K562 (cell line): Measurements from ENCODE around the gene C1orf122. TPM values are rescaled to one million over a fixed set of nuclear protein-coding genes. Genes with fewer than 3 reads are reported as not detected.

Source experiments
- ATAC-seq: fragments of 200-7000 bp; cut with Tn5 transposase; 3 replicates; pipeline ENCODE4 v1.9.1; 2020; ENCODE audit warnings: moderate library complexity
- BruUV-seq: library from RNA; stranded (reverse); fragments of 400-500 nt; replicated peaks from 2 replicates; lab custom pipeline; 2021; lab: Mats Ljungman, UMichigan
- CTCF ChIA-PET: fragments of 300-600 bp; formaldehyde crosslinking; extraction: SDS; loops from one replicate; lab custom pipeline; 2021; ENCODE audit warnings: low intra/inter-chr PET ratio; lab: Yijun Ruan, JAX
- POLR2A ChIA-PET: fragments of 300-600, 350-650 bp; sonication (Branson Sonifier 250); formaldehyde crosslinking; extraction: SDS; loops from one replicate; lab custom pipeline; 2021; ENCODE audit warnings: antibody characterized with exemption, inconsistent platforms; lab: Yijun Ruan, JAX
- DNase-seq, 4 experiments: peaks; one replicate each; pipeline versions ENCODE4 v3.0.0 to v3.0.0-alpha.2; 2011 to 2018; ENCODE audit warnings: low spot score in 3 of 4, mixed read lengths in 3 of 4; ENCODE audit errors: extremely low read depth in 1 of 4
- FAIRE-seq: peaks from 2 replicates; lab custom pipeline; 2011; peaks lifted over from hg19 to GRCh38; lab: Jason Lieb, UNC
- H2AFZ ChIP-seq: 2 replicates; pipeline ENCODE4 v1.6.0; 2011; ENCODE audit warnings: low read depth, low read length, control low read depth, inconsistent platforms
- H3K27ac ChIP-seq: fragments of 200-600 bp; 3 replicates; pipeline ENCODE4 v1.8.0; 2011; ENCODE audit warnings: low read depth, mild to moderate bottlenecking, control low read depth, inconsistent platforms, low read length, moderate library complexity, mixed read lengths; ENCODE audit errors: extremely low read depth
- H3K27me3 ChIP-seq, 2 experiments: fragments of 300-600 bp in 1 of 2; 2 replicates in 1 of 2; 3 replicates in 1 of 2; pipeline versions ENCODE4 v1.6.0 to v1.8.0; 2011; ENCODE audit warnings: inconsistent platforms in 2 of 2, low read length in 2 of 2, mild to moderate bottlenecking in 1 of 2, mixed read lengths in 1 of 2, moderate library complexity in 1 of 2; ENCODE audit not compliant: control insufficient read depth in 2 of 2, insufficient read depth in 2 of 2
- H3K36me3 ChIP-seq: fragments of 300-600 bp; 3 replicates; pipeline ENCODE4 v1.8.0; 2011; ENCODE audit warnings: mild to moderate bottlenecking, low read length, inconsistent platforms; ENCODE audit not compliant: control insufficient read depth, insufficient read depth
- H3K4me1 ChIP-seq, 2 experiments: fragments of 200-600 bp in 1 of 2; replicated peaks in 1 of 2; 2 replicates in 1 of 2; 3 replicates in 1 of 2; pipeline versions ENCODE4 v1.5.1 to v1.8.0; 2011; ENCODE audit warnings: inconsistent platforms in 2 of 2, low read length in 2 of 2, mild to moderate bottlenecking in 1 of 2, mixed read lengths in 1 of 2, moderate library complexity in 1 of 2; ENCODE audit not compliant: control insufficient read depth in 2 of 2, insufficient read depth in 2 of 2
- H3K4me2 ChIP-seq: 2 replicates; pipeline ENCODE4 v1.6.1; 2011; ENCODE audit warnings: low read length, control low read depth, inconsistent platforms, mixed read lengths; ENCODE audit not compliant: insufficient read depth
- H3K4me3 ChIP-seq: fragments of 200-600 bp; sonication (generic), shearing (Covaris generic); 2 replicates; pipeline ENCODE4 v1.5.1; 2016; ENCODE audit warnings: control low read depth, inconsistent platforms
- H3K79me2 ChIP-seq: fragments of 200-600 bp; 3 replicates; pipeline ENCODE4 v1.8.0; 2011; ENCODE audit warnings: low read length, inconsistent platforms; ENCODE audit not compliant: control insufficient read depth, insufficient read depth
- H3K9ac ChIP-seq, 2 experiments: 2 replicates each; pipeline versions ENCODE4 v1.6.0 to v1.6.1; 2011; ENCODE audit warnings: low read depth in 2 of 2, low read length in 2 of 2, control low read depth in 1 of 2, inconsistent platforms in 1 of 2, mild to moderate bottlenecking in 1 of 2, mixed read lengths in 1 of 2; ENCODE audit not compliant: insufficient read depth in 1 of 2
- H3K9me1 ChIP-seq: one replicate; pipeline ENCODE4 v1.6.0; 2011; ENCODE audit warnings: inconsistent platforms, mild to moderate bottlenecking, low read length, moderate library complexity; ENCODE audit not compliant: control insufficient read depth, insufficient read depth
- H3K9me3 ChIP-seq: replicated peaks from 2 replicates; pipeline ENCODE4 v1.5.1; 2011; ENCODE audit warnings: low read depth, low read length, inconsistent platforms; ENCODE audit not compliant: control insufficient read depth, insufficient read depth
- H4K20me1 ChIP-seq: replicated peaks from 2 replicates; pipeline ENCODE4 v1.6.1; 2011; ENCODE audit warnings: low read length, inconsistent platforms, mixed read lengths; ENCODE audit not compliant: control insufficient read depth, insufficient read depth
- CEBPB ChIP-seq: fragments of 450-650 bp; IDR thresholded peaks from 2 replicates; pipeline ENCODE4 v1.6.1; 2016; ENCODE audit warnings: missing genetic modification characterization, missing compliant biosample characterization
- CEBPG ChIP-seq, 3 experiments: fragments of 200-800 bp in 1 of 3; sonication (Bioruptor generic) in 1 of 3; sonication (generic) in 1 of 3; formaldehyde crosslinking in 1 of 3; IDR thresholded peaks in 2 of 3; conservative IDR thresholded peaks in 1 of 3; 2 replicates each; pipeline versions ENCODE4 v1.6.1 to v1.8.0; 2016 to 2022; ENCODE audit warnings: missing compliant biosample characterization in 2 of 3, missing genetic modification characterization in 2 of 3, mild to moderate bottlenecking in 1 of 3, missing genetic modification reagents in 1 of 3
- POLR2A ChIP-seq: fragments of 450-650 bp; conservative IDR thresholded peaks from 2 replicates; pipeline ENCODE4 v1.6.1; 2016
- PTRF ChIP-seq: fragments of 450-650 bp; IDR thresholded peaks from 2 replicates; pipeline ENCODE4 v1.6.1; 2016; ENCODE audit warnings: mild to moderate bottlenecking, missing genetic modification characterization, missing compliant biosample characterization
- in situ Hi-C: fragments of 300-500 bp; cut with MboI; formaldehyde crosslinking; loops from 4 replicates; pipeline ENCODE4 v1.15.0; 2018; ENCODE audit warnings: inconsistent platforms, mixed read lengths
- intact Hi-C: fragments of 100-400 bp; cut with micrococcal nuclease; formaldehyde crosslinking; loops from 2 replicates; pipeline ENCODE4 v1.14.2; 2022
- polyA plus RNA-seq, 8 experiments: library from polyadenylated mRNA; depleted of rRNA in 4 of 8; stranded (reverse) in 5 of 8; unstranded in 3 of 8; fragments of >200 nt; fragmentation: Nextera tagmentation in 2 of 8; fragmentation: Illumina TruSeq in 1 of 8; extraction: Ambion mirVana in 2 of 8; extraction: Trizol in 1 of 8; gene quantifications; 2 replicates each; pipeline versions ENCODE4 v1.2.1 to v1.2.3, GENCODE V29; 2011 to 2014; ENCODE audit warnings: inconsistent platforms in 1 of 8, missing spikeins in 1 of 8
- total RNA-seq, 7 experiments: library from RNA; depleted of rRNA in 6 of 7; stranded (reverse); fragments of >200 nt in 6 of 7; fragmentation: Illumina TruSeq in 2 of 7; extraction: Trizol in 2 of 7; gene quantifications; 2 replicates each; pipeline versions ENCODE4 v1.2.1 to v1.2.3, GENCODE V29; 2011 to 2021; ENCODE audit warnings: low replicate concordance in 1 of 7
- TF ChIP-seq, protein P1 (sequence below): fragments of 250-450 bp; sonication (Bioruptor Pico); IDR thresholded peaks from 2 replicates; pipeline ENCODE4 v1.4.0; 2020; ENCODE audit warnings: mild to moderate bottlenecking, moderate library complexity

The C1orf122 gene
- total and polyA plus RNA-seq, 9 of the 15 experiments (the other 6 are each of a cell fraction or from before 2014, with no cell fraction given) = 3.6 to 70.9 (median 17.3) TPM

GRCh38 chr1:37851262-37851661 is 43.7 kb downstream of the C1orf122 start:
- no peak for FAIRE-seq
- 0 out of 2 replicates have a peak, but pooled peaks cover 7% of the 10 kb centered on the region for H4K20me1 ChIP-seq
- DNase-seq = no peak
- in situ Hi-C loops = no loop called here
- POLR2A ChIA-PET = interaction anchor here (0.6 to 1.4 kb wide), 7 partner anchors 8 to 283 kb away, joined by 3 to 7 read pairs (median 4); partner anchors contain the start of gene MTF1
- no peak for TF ChIP-seq POLR2A
- peak; percentile 80 for TF ChIP-seq CEBPB (tag)
- 0 out of 2 replicates have a peak, but pooled peaks have one; percentile 17 for TF ChIP-seq CEBPG (CRISPR knock-in tag; IDR thresholded peaks at IDR 0.05)
- TF ChIP-seq CEBPG (tag; conservative IDR thresholded peaks at IDR 0.05 in 1 of 2, IDR thresholded peaks at IDR 0.05 in 1 of 2) = peak; percentile 72 to 78
- no peak for TF ChIP-seq PTRF (tag)
- TF ChIP-seq, protein P1, sequence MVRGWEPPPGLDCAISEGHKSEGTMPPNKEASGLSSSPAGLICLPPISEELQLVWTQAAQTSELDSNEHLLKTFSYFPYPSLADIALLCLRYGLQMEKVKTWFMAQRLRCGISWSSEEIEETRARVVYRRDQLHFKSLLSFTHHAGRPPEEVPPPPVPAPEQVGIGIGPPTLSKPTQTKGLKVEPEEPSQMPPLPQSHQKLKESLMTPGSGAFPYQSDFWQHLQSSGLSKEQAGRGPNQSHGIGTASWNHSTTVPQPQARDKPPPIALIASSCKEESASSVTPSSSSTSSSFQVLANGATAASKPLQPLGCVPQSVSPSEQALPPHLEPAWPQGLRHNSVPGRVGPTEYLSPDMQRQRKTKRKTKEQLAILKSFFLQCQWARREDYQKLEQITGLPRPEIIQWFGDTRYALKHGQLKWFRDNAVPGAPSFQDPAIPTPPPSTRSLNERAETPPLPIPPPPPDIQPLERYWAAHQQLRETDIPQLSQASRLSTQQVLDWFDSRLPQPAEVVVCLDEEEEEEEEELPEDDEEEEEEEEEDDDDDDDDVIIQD (CRISPR knock-in tag) = no peak
- TF ChIP-seq, all 486 proteins: peak for 2
- no peak overlapping the region for H3K4me3 ChIP-seq
- peaks cover 6 to 22% of the 10 kb centered on the region in 2 experiments; a peak in 4 of 5 replicates for H3K4me1 ChIP-seq
- no peak overlapping the region for H3K4me2 ChIP-seq
- no peak overlapping the region for H3K9ac ChIP-seq
- H3K9me3 ChIP-seq = no peaks in the 10 kb centered on the region
- H3K9me1 ChIP-seq = no peaks in the 10 kb centered on the region
- no peak for ATAC-seq
- CTCF ChIA-PET = no interaction called here
- no peak overlapping the region for H2AFZ ChIP-seq
- no TSS peak for BruUV-seq
- no peak overlapping the region for H3K27ac ChIP-seq
- H3K79me2 ChIP-seq = peaks cover 56% of the 10 kb centered on the region
- intact Hi-C loops = no loop called here
- H3K27me3 ChIP-seq = no peaks in the 10 kb centered on the region
- peaks cover 36% of the 10 kb centered on the region; the same call in 2 of the 3 replicates for H3K36me3 ChIP-seq
